DMS53 treated with DMSO at 0.1 percent for 48 hours (cell line): Measurements from ENCODE around the gene ZDHHC17.
"Not testable (repeated sequence)": the region's sequence is repeated elsewhere in the genome, so short reads cannot be mapped to it uniquely, and the experiment has no call there.

Experiments
- DNase-seq: peaks from one replicate; lab custom pipeline; 2025; ENCODE audit not compliant: unreplicated experiment; lab: John Stamatoyannopoulos, UW

The ZDHHC17 gene

DNA sequence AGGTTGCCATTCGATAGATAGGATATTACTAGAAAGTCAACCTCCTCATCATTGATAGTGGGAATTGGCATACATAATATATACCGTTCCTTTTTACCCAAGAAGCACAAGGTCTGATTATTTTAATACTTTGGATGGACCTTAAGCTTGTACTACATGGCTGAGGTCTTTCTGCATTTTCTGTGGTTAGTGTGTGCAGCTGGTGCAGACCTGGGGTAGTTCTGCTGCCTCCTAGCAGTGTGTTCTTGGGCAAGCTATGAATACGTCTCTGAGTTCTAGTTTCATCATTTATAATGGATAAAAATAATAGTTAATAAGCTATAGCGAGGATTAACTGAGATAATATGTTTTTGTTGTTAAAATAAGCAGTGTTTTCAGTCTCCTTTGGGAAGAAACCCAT is 2.2 kb downstream of the ZDHHC17 start:
- DNase-seq = no peak

DNA sequence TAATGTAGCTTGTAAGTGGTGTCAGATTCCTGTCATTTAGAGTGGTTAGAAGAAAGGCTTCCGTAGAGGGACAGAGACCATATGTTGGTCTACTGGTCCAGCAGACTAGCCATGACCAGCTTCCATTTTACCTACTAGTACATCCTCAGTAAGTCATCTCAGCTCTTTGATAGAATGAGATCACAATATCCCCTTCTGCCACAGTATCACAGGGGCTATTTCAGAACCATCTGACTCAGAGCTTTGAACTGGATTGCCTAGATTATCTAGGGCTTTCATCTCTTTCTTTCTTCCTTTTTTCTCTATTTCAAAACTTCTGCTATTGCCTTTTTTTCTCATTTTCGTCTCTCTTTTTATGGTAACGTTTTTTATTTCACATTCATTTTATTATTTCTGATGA is 4.7 kb downstream of the ZDHHC17 start:
- DNase-seq = no peak

DNA sequence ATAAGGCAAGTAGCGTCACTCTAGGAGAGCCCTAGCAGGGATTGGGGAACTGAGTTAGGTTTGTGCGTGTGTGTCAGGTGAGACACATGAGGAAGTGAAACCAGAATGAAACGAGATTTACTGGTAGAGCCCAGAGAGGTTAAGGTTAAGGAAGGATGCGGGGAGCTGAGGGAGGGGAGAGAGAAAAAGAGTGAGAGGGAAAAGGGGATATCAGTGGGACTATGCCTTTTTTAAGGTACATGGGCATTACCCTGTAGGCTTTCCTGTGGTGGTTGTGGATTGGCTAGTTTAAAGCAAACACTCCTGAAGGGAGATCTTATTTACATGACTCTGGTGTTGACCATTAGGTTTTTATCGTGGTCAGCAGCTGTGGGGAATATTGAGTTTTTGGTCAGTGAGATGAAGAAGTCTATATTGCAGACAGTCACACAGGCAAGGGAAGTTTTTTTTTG is 13.9 kb downstream of the ZDHHC17 start:
- no peak for DNase-seq

DNA sequence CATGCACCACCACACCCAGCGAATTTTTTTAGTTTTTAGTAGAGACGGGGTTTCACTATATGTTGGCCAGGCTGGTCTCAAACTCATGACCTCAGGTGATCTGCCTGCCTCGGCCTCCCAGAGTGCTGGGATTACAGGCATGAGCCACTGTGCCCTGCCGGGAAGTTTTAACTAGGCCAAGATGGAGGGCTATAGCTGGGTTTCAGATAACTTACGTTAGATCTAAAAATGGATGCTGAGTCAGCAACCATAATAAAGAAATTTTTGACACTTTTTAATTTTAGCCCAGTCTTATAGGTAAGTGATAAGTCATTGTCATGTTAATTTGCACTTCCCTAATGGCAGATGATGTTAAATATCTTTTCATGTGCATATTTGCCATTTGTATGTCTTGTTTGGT is 14.4 kb downstream of the ZDHHC17 start:
- no peak for DNase-seq

DNA sequence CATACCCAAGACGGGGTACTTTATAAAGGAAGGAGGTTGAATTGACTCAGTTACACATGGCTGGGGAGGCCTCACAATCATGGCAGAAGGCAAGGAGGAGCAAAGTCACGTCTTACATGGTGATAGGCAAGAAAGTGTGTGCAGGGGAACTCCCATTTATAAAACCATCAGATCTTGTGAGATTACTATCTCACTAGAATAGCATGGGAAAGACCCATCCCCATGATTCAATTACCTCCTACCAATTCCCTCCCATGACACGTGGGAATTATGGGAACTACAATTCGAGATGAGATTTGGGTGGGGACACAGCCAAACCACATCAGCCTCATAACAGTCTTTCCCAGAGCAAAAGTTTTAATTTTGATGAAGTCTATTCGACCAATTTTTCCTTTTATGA is 15.4 kb downstream of the ZDHHC17 start:
- not testable (repeated sequence) for DNase-seq

DNA sequence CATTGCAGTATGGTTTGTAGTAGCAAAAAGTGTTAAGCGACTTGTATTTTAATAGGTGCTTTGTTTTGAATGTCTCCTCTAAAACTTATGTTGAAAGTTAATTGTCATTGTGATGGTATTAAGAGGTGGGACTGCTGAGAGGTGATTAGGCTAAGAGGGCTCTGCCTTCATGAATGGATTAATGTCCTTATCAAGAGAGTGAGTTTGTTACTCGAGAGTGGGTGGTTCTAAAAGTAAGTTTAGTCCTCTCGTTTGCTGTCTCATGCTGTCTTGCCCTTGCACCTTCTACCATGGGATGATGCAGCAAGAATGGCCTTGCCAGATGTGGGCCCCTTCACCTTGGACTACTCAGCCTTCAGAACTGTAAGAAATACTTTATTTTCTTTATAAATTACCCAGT is 17.4 kb downstream of the ZDHHC17 start:
- DNase-seq = no peak

DNA sequence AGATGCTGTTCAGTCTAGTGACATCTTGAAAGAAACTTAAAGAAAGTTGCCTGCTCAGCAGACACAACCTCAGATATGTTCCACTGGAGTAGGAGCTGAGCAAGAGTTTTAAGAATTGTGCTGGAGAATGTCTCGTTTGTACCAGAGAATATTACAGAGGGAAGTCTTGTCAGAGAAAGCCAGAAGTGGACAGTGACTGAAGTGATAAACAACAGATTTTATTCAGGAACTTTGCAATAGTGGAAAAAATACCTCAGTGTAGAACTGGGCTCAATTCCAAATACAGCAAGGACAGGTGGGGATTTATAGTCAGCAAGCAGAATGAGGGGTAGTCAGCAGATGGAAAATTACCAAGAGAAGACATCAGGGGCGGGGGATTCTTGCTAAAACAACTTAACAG is 18.6 kb downstream of the ZDHHC17 start:
- DNase-seq = no peak

DNA sequence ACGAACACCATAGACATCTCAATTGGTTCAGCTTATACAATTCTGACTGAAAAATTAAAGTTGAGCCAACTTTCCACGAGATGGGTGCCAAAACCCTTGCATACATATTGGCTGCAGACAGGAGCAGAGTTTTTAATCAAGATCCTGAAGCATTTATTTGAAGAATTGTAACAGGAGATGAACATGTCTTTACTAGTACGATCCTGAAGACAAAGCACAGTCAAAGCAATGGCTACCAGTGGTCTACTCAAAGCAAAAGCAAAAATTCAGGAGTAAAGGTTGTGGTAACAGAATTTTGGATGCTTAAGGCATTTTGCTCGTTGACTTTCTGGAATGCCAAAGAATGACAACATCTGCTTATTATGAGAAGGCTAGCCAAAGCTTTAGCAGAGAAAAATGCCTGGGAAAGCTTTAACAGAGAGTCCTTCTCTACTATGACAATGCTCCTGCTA is 20.7 kb downstream of the ZDHHC17 start:
- DNase-seq = no peak

DNA sequence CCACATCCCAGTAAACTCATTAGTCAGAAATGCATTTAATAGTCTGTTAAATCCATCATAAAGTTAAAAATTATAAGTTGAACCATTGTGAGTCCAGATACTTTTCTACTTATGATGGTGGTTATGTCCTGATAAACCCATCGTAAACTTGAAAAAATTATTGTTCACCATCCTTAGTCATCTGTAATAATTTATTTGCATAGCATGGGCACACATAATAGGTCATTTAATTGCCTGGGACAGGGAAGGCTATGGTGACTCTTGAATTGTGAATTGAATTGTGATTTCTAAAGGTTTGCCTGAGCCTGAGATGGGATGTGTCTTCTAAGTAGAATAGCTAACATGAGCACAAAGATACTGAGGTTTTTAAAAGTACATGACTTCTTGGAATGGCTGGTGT is 21.5 kb downstream of the ZDHHC17 start:
- no peak for DNase-seq

DNA sequence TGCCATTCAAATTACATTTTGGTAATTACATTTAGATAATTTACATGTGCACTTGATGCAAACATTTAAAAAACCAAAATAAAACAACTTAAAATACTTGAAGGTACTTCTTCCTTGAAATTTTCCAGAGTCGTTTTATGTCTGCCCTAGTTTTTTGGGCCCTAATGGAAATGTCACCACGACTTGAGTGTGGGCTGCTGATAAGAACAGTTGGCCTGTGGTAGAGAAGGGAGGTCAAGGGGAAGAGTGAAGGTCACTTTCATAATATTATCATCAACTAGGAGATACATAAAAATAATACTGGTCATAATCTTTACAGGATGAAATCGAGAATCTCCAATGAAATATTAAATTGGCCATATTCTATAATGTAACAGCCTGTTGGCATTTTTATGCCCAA is 23.1 kb downstream of the ZDHHC17 start:
- no peak for DNase-seq

DNA sequence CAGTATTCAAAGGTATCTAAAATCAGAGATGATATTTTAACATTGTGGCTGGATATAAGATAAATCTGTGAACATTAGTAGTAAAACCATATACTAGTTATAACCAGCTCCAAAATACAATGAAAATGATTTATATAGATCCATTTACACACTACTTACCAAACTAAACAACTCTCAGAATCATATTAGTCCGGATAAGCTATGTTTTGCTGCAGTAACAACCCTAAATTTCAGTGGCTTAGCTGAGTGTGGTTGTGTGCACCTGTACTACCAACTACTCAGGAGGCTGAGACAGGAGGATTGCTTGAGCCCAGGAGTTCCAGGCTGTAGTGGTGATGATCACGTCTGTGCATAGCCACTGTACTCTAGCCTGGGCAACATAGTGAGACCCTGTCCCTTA is 23.8 kb downstream of the ZDHHC17 start:
- no peak for DNase-seq

DNA sequence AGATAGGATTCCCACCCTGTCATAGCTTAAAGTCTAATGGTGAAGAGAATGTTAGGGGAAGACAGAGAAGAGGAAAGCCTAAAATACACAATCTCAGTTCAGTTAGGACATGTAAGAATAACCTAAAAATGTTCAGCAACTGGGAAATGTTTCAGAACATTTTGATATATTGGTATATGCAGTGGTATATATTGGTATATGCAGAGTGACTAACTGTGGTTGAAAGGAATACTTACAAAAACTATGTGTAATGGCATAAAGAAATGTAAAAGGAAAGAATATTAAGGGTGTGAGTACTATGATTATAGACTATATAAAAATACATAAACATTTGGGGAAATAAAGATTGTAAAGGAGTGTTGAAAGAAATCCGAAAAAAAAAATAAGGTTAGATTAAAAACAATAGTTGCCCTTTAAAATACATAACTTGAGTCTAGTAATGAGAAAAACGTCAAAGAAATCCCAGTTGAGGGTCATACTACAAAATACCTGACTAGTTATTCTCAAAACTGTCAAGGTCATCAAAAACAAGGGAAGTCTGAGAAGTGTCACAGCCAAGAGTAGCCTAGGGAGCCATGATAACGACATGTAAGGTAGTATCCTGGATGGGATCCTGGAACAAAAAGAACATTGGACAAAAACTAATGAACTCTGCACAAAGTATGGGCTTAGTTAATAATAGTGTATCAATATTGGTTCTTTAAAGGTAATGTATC is 25.6 kb downstream of the ZDHHC17 start:
- no peak for DNase-seq

DNA sequence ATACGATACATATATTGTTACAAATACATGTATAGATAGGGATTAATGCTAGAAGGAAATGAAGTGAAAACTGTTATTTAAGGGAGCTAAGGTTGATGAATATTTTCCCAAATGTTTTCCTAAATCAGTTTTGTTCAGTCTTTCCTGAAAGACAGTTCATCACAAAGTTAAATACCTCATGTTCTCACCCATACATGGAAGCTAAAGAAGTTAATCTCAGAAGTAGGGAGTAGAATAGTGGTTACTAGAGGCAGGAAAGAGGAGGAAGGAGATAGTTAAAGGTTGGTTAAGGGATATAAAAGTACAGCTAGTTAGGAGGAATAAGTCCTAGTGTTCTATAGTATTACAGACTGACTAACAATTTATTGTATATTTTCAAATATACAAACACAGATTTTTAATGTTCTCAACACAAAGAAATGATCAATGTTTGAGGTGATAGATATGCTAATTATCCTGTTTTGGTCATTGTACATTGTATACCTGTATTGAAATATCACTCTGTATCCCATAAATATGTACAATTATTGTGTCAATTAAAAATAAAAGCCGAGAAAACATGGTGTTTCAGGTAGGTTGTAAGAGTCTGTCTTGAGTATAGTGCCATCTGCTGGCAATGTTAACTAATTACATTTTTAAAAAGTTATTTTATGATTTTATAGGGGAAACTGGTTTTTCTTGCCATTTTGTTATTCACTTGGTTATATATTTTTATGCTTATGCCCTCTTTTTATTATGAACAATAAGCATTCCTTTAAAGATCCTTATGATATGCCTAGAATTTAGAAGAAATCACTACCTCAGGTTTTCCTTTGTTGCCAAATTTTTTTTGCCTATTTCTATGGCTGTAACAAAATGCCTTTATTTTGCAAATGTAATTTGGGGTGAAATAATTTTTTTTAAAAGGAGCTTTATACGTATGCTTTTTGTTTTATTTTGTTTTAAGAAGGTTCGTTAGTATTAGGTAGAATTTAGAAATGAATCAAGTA is 26.9 kb downstream of the ZDHHC17 start:
- DNase-seq = peak; percentile 58

DNA sequence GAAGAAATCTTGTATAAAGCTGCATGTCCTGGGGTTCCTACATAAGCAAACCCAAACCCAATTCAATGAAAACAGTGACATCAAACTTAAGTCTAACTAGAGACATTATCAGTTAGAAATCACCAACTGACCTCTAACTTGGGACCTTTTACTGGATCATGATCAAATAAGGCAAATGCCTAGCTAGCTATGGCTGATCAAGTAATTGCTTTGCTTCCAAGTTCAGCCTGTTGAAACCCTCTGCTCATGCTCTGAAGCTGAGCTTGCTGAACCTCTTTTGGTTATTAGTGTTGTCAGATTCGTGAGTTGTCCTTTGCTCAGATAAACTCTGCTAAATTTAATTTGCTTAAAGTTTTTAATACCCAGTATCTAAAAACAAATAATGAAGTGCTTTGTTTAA is 28.9 kb downstream of the ZDHHC17 start:
- DNase-seq = no peak

DNA sequence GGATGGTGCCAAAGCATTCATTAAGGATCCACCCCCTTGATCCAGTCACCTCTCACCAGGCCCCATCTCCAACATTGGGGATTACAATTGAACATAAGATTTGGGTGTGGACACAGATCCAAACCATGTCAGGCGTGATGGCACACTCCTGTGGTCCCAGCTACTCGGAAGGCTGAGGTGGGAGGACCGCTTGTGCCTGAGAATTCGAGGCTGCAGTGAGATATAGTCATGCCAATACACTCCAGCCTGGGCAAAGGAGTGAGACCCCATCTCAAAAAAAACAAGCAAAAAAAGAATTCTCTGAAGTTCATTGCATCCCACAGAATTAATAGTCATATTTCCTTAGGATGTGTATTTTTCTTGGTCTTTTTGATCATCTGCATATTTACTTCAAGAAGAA is 34.9 kb downstream of the ZDHHC17 start:
- DNase-seq = no peak

DNA sequence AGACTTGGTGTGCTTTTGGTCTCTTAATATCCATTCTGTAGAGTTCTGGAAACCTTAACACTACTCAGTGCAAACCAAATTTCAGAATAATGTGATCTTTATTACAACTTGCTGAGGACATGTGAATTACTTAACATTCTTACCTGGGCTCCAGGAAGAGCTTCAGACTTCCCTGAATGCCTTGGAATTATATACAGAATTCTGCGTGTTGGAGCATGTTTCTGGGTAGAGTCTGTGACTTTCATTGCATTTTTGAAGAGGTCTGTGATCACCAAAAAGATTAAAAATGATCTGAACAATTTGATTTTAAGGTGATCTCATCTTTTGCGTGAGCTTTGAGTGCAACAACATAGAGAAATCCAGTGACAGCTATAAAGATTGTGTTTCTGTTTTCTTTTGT is 35.4 kb downstream of the ZDHHC17 start:
- DNase-seq = no peak

DNA sequence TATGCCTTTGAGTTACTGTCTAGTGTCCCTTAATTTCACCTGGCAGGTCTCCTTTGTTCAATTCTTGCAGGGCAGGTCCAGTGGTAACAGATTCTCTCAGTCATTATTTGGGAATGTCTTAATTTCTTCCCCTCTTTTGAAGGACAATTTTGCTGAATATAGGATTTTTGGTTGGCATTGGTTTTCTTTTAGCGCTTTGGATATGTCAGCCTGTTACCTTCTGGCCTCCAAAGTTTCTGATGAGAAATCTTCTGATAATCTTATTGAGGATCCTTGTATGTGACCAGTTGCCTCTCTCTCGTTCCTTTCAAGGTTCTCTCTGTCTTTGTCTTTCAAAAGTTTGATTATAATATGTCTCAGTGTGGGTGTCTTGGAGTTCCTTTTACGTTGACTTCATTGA is 38.1 kb downstream of the ZDHHC17 start:
- no peak for DNase-seq

DNA sequence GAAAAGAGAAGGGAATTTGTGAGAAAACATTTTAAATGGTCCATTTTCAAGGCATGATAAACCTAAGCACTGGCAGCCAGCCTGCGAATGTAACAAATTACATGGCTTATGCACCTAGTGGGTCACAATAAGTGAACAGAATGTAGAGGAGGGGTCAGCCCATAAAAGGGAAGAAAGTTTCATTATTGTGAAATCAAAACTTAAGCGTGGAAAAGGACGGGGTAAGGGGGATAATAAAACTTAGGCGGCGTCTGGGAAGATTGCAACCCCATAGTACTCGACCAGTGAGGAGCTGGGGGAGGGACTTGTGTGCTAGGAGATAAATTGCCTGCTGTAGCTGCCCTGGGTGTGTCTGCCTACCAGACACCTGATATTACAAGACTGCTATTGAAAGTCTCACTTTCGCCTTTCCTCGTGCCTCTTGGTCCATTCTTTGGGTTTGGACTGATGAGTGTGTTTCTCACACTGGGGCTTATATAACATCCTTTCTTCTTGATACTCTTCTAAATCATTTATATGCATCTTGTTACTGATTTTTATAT is 40.6 kb downstream of the ZDHHC17 start:
- no peak for DNase-seq

DNA sequence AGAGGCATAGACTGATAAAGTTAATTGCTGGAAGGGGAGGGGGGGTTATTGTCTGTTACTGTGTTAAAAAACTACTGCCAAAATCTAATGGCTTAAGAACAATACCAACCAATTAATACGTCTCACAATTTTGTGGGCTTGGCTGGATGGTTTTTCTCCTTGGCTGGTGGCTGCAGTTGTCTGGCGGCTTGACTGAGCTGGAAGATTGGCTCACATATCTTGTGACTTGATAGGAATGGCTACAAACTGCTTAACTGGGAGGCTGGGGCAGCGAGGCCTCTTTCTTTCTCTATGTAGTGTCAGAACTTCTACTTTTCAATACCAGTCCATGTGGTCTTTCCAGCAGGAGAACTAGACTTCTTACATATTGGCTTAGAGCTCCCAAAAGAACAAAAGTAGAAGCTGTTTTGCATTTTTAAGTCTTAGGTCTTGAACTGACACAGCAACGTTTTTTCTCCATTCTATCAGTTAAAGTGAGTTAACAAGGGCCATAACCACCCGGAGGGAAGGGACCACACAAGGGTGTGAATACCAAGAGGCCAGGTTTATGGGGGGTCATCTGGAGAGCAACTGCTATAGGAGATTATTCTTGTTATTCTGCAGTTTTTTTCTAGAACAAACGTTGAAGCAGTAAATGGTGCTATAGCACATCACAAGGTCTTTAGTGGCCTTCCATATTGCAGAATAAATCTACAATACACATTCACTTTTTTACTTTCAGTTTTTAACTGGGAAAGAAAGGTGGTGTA is 46.9 kb downstream of the ZDHHC17 start:
- DNase-seq = no peak

DNA sequence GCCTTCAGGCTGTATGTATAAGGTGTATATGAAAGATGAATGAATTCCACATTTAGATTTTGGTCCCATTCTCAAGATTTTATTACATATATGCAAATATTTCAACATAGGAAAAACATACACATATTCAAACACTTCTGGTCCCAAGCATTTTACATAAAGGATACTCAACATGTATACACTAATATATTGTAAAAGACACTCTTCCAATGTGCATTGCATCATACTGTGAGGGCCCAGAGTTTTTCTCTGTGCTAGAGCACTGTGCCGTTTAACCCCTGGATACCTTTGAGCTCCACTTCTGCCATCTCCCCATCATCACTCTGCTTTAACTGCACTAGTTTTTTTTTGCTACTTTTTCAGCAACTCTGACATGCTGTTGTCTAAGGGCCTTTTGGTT is 48.1 kb downstream of the ZDHHC17 start:
- no peak for DNase-seq

DNA sequence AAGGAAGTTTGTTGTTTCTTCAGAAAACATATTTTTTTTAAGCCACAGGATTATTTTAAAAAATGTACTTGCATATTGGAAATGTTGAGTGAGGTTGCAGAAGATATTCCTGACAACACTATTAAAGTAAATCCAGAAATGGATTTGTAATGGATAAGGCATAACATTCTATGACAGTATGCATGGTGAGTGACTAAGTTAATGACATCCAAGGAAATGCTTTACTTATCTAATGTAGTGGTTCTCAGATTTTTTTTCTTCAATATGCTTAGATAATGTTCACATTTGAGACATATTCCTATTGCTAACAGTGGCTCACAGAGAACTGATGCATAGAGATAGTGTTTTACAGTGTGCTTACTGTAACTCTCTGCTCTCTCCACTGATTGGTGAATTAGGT is 49.4 kb downstream of the ZDHHC17 start:
- no peak for DNase-seq
